GM18870 (cell line): ENCODE measurements around the gene SHISA6.

ENCODE experiments used
- ATAC-seq: cut with Tn5 transposase; IDR thresholded peaks from one replicate; pipeline ENCODE4 v1.9.1; 2021; ENCODE audit warnings: moderate library complexity; ENCODE audit not compliant: unreplicated experiment

SHISA6 gene

DNA sequence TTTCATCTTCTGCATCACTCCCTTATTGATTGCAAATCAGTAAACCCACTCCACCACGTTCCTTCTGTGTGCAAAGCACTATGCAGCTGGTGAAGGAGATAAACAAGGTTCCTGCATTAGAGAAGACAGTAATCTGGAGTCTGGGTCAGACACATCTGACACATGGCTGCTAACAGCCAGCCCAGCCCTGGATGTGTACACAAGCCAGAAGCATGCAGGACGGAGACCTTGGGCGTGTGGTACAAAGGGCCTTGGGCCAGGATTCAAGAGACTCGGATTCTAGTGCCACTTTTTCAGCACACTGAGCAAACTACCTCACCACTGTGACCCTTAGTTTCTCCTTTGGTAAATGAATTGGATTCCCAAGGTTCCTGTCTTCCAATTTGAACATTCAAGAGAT, 270.7 kb downstream of the SHISA6 start:
- no peak for ATAC-seq

DNA sequence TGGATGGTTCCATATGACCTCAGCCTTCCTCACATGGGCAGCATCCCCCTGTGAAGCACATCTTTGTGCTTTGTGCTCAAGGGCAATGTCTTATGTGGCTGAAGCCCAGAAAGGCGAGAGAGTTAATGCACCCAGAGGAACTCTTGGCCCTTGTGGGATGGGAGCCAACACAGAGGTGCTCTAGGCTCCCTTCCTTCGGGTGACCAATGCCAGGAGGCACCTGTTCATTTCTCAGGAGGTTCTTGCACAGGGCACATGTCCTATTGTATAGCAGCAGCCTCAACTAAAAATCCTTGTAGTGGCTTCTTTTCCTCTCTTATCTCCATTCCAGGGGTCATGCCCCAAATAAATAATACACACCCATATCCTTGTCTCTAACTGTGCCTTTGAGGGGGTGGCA, 273.6 kb downstream of the SHISA6 start:
- no peak for ATAC-seq

GRCh38 chr17:11514981-11515680, 274.1 kb downstream of the SHISA6 start:
- ATAC-seq = no peak

- ATAC-seq = no peak
Observed at GRCh38 chr17:11515901-11516300, 274.9 kb downstream of the SHISA6 start.

DNA sequence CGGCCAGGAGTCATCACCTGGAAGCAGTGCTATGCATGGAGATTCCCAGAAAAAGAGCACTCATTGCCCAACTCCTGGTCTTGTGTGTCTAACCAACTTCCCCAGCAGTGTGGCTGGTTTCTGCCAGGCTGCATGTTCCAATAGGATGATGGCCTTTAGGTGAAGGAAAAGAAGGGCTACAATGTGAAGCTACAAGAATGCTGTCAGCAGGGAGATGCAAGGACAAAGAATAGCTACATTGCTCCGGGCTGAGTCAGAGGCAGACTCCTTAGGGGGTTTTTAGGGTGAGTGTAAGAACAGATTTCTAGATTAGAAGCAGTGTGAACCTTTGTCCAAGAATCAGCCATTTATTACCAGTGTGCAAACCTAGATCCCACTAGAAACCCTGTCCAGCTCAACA, 294.2 kb downstream of the SHISA6 start:
- no peak for ATAC-seq

GRCh38 chr17:11538366-11538765, 297.4 kb downstream of the SHISA6 start:
- ATAC-seq = no peak

GRCh38 chr17:11539637-11540036, 298.6 kb downstream of the SHISA6 start:
- no peak for ATAC-seq

- ATAC-seq = no peak
Observed at GRCh38 chr17:11545002-11545401, 304.0 kb downstream of the SHISA6 start.

- no peak for ATAC-seq
Observed at GRCh38 chr17:11545696-11546095, 304.7 kb downstream of the SHISA6 start.

- ATAC-seq = no peak
Observed at GRCh38 chr17:11547853-11548252, 306.8 kb downstream of the SHISA6 start.

GRCh38 chr17:11548398-11548797, 307.4 kb downstream of the SHISA6 start:
- ATAC-seq = no peak

- no peak for ATAC-seq
Observed at GRCh38 chr17:11550431-11550830, 309.4 kb downstream of the SHISA6 start.

- ATAC-seq = no peak
Observed at GRCh38 chr17:11551442-11551841, 310.4 kb downstream of the SHISA6 start.

GRCh38 chr17:11553135-11553534, 312.1 kb downstream of the SHISA6 start:
- no peak for ATAC-seq

- ATAC-seq = no peak
Observed at GRCh38 chr17:11554042-11554441, 313.0 kb downstream of the SHISA6 start.

GRCh38 chr17:11554542-11554941, 313.5 kb downstream of the SHISA6 start:
- ATAC-seq = no peak

DNA sequence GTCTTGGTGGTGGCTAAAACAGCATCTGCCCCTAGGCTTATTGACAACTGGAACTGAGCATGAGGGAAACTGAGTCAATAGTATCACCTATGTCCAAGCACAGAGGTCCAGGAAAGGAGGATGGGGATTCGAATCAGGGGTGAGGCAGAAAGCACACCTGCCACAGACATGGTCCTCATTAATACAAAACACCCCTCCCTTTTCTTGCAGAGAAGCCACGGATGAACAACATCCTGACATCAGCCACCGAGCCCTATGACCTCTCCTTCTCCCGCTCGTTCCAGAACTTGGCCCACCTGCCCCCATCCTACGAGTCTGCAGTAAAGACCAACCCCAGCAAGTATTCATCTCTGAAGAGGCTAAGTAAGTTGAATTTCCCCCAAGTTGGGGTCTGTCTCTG, 314.5 kb downstream of the SHISA6 start:
- no peak for ATAC-seq

DNA sequence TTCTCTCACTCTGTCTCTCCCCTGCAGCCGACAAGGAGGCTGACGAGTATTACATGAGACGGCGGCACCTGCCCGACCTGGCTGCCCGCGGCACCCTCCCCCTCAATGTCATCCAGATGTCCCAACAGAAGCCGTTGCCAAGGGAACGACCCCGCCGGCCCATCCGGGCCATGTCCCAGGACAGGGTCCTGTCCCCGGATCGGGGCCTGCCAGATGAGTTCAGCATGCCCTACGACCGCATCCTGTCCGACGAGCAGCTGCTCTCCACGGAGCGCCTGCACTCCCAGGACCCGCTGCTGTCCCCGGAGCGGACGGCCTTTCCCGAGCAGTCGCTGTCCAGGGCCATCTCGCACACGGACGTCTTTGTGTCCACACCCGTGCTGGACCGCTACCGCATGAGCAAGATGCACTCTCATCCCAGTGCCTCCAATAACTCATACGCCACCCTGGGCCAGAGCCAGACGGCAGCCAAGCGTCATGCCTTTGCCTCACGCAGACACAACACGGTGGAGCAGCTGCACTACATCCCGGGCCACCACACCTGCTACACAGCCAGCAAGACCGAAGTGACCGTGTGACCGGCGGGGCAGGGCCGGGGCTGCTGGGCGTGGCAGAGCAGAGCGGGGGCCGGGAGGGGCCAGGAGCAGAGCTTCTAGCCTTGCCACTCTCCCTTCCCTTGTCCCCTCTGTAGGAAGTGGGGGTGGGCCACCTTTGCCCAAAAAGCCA, 316.9 kb downstream of the SHISA6 start:
- ATAC-seq = no peak

DNA sequence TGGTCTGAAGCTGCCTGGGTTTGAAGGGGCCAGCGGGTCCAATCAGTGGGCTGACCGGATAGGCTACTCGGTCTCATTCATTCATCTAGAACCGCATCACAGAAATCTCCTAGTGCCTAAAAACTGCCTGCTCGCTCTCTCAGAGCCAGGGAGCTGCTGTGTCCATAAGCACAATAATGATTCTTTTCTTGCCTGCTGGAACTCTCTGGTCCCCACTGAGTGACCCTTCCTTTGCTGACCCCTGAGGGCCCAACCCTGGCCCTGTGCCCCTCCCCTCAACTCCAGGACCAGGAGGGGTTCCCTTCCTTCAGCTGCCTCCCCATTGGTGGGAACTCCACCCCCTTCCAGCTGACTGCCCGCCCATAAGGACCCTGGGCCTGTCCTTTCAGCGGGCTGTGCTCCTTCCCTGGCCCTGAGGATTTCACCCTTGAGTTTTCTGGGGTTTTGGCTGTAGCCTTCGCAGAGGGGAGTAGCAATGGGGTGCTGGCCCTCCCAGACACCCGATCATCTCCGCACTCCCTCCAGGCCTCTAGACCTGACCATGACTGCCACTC, 317.7 kb downstream of the SHISA6 start:
- ATAC-seq = no peak

DNA sequence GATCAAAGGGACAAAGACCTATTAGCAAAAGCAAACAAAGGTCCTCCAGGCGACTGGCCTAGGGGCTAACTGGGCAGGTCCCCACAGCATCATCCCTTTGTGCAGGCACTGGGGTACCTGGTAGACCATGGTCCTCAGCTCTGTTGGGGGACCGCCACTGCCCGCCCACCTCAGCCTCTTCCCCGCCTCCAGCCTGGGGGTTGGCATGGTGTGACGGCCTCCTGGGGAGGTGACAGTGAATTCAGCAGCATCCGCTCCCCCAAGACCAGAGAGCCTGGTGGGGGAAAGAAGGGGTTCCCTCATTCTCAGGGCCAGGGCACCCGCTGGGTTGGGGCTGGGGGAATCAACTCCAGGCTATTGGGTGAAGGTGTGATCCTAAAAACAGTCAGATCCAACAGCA, 318.6 kb downstream of the SHISA6 start:
- no peak for ATAC-seq

GRCh38 chr17:11561281-11561680, 320.3 kb downstream of the SHISA6 start:
- ATAC-seq = no peak

DNA sequence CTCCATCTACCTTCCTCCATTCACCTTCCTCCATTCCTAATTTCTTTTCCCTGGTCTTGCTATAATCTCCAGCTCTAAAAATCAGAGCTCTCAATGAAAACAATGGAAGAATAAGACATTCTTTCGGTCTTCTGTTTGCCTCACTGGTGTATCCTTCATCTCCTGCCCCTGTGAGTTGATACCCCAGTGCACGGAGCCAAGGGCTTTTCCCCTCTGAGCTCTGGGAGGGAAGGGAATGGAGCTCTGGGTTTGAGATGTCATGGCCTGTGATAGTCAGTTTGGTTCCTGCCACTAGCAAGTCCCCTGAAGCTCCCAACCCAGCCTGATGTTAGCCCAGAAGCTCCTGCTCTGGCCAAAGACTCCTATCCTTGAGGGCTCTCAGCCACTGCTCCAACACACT, 320.7 kb downstream of the SHISA6 start:
- ATAC-seq = no peak
